Rectal smooth muscle tissue (tissue), 1 donor: ENCODE data around the gene TMEM168.

Experiments
- H3K27ac ChIP-seq: one replicate; pipeline ENCODE4 v1.7.0; 2013; ENCODE audit warnings: low read depth, low read length, inconsistent platforms
- H3K27me3 ChIP-seq: one replicate; pipeline ENCODE4 v1.7.0; 2013; ENCODE audit warnings: low read length; ENCODE audit not compliant: control insufficient read depth, insufficient read depth
- H3K36me3 ChIP-seq: one replicate; pipeline ENCODE4 v1.7.0; 2013; ENCODE audit warnings: low read length; ENCODE audit not compliant: control insufficient read depth, insufficient read depth
- H3K4me1 ChIP-seq: one replicate; pipeline ENCODE4 v1.7.0; 2013; ENCODE audit warnings: low read length; ENCODE audit not compliant: control insufficient read depth, insufficient read depth
- H3K4me3 ChIP-seq: one replicate; pipeline ENCODE4 v1.7.0; 2013; ENCODE audit warnings: low read length
- H3K9ac ChIP-seq: one replicate; pipeline ENCODE4 v1.7.0; 2013; ENCODE audit warnings: low read length

Gene TMEM168

DNA sequence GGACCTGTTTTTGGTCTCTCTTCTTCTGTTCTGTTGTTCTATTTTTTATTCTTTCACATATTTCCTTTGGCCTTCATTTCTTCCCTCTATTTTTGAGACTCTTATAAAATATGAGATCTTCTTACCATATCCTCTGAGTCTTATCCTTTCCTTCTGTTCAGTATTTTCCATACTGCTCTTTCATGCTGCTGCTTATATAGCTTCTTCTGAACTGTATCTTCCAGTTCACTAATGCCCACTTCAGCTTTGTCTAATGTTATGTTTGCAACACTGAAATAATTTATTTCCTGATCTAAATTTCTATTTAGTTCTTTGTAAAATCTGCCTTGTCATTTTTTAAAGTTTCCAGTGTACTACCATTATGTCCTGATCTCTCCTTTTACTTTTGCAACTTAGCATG lies 12.8 kb downstream of the TMEM168 start:
- H3K4me1 ChIP-seq = no peaks in the 10 kb centered on the region
- no peak overlapping the region for H3K4me3 ChIP-seq
- H3K27ac ChIP-seq = no peak overlapping the region
- H3K36me3 ChIP-seq = peaks cover 3% of the 10 kb centered on the region
- H3K9ac ChIP-seq = no peak overlapping the region
- no peaks in the 10 kb centered on the region for H3K27me3 ChIP-seq

DNA sequence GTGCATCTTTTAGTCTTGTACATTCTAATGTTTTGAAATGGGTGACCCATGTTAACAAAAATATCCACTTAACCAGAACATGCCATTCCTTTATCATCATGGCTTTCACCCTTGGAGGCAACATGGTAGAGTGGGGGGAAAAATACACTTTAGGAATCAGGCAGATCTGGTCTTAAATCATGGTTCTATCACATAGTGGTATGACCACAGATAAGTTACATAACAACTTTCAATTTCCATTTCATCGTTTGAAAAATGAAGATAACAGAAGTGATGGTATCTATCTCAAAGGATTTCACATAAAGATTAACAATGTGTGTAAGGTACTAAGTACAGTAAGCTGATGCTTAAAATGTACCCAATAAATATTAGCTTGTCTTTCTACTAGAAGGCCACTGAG lies 19.0 kb downstream of the TMEM168 start:
- H3K27ac ChIP-seq = no peak overlapping the region
- no peaks in the 10 kb centered on the region for H3K27me3 ChIP-seq
- H3K4me3 ChIP-seq = no peak overlapping the region
- peaks cover 3% of the 10 kb centered on the region for H3K36me3 ChIP-seq
- no peaks in the 10 kb centered on the region for H3K4me1 ChIP-seq
- H3K9ac ChIP-seq = no peak overlapping the region

DNA sequence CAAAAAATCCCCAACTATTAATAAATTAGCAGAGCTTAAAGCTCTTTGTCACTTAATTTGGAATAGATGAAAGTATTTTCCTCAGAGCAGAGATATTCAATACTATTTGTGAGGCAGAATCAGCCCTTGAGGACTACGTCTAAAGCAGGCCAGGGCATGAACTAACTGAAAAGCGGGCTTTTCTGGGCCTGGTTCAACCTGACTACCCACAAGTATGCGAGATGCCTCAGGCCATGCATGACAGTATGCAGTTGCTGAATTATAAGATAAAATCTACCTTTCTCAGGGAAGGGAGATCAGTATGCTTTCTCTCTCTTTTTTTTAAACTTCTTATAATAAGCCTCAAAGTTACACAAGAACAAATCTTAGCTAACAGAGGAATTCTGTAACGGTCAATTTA lies 20.1 kb downstream of the TMEM168 start:
- Histone ChIP-seq H3K9ac (no peak overlapping the region), H3K27ac (no peak overlapping the region), H3K4me1 (no peaks in the 10 kb centered on the region), H3K4me3 (no peak overlapping the region), H3K36me3 (peaks cover 3% of the 10 kb centered on the region), H3K27me3 (no peaks in the 10 kb centered on the region)

DNA sequence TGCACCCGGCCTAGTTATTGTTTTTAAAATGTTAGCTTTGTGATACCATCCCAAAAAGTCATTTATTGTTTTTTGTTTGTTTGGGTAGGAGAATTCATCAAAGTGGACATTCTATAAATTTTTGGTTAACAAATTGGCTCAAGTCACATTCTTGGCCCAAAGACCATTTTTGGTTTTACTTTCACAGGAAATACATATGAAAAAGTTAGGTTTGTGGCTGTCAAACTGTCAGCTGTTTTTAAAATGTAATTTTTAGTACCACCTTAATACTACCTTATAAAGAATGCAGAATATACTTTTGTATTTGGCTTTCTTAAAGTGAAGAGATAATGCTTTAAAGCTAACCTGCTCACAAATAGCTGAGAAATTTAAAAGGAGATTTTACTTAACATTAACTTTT lies 25.1 kb downstream of the TMEM168 start:
- H3K4me3 ChIP-seq = no peak overlapping the region
- no peak overlapping the region for H3K27ac ChIP-seq
- H3K4me1 ChIP-seq = no peaks in the 10 kb centered on the region
- H3K27me3 ChIP-seq = no peaks in the 10 kb centered on the region
- H3K9ac ChIP-seq = no peak overlapping the region
- no peaks in the 10 kb centered on the region for H3K36me3 ChIP-seq

DNA sequence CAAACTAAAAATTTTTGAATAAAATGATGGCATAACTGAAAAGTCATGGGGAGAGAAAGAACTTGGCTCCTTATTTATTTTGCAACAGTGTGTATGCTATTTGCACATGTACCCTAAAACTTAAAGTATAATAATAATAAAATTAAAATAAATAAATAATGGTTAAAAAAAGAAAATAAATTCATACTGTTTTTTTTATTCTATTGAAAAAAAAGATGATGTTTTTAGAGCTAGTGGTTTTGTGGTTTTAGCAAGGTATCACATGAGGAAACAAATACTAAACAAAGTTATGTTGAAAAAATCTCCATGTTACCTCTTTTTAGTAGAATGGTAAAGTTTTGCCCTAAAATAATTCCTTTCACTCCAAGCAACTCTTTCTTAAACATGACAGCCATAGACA lies 26.2 kb downstream of the TMEM168 start:
- no peaks in the 10 kb centered on the region for H3K36me3 ChIP-seq
- no peak overlapping the region for H3K9ac ChIP-seq
- H3K4me3 ChIP-seq = no peak overlapping the region
- no peaks in the 10 kb centered on the region for H3K4me1 ChIP-seq
- H3K27me3 ChIP-seq = no peaks in the 10 kb centered on the region
- H3K27ac ChIP-seq = no peak overlapping the region

DNA sequence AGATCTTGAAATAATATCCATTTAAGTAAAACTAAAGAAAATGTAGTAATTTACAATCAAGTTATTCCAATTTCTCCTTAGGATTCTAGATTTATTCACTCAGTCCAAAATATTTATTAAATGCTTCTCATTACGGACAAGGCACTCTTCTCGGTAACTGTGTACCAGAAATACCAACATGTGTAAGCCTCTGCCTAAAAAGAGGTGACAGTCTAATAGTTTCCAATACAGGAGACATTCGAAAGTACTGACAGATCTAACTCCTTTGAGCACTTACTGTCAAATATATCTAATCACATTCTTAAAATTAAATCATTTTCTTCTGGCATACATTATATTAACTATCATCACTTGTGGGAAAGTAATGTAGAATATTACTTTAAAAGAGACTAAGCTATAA lies 26.9 kb downstream of the TMEM168 start:
- Histone ChIP-seq H3K27ac (no peak overlapping the region), H3K27me3 (no peaks in the 10 kb centered on the region), H3K9ac (no peak overlapping the region), H3K4me3 (no peak overlapping the region), H3K4me1 (no peaks in the 10 kb centered on the region), H3K36me3 (no peaks in the 10 kb centered on the region)

DNA sequence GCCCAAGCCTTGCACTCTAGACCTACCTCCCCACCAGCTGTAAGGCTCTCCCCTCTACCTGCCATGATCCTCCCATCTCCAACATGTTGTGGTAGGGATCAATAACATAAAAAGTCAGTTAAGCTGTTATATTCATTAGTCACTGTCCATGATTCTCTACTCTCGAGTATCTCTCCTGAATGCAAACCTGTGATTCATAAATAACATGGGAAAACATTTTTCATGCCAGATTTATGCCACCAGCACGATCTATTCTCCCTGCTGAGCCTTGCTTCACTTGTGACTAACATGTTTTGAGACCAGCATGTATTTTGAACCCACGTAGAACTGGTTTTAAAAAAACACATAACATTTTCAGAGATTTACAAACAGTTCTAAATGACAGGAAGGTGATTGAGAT lies 30.3 kb downstream of the TMEM168 start:
- no peak overlapping the region for H3K4me3 ChIP-seq
- H3K27ac ChIP-seq = no peak overlapping the region
- H3K27me3 ChIP-seq = no peaks in the 10 kb centered on the region
- H3K9ac ChIP-seq = no peak overlapping the region
- no peaks in the 10 kb centered on the region for H3K36me3 ChIP-seq
- H3K4me1 ChIP-seq = no peaks in the 10 kb centered on the region

DNA sequence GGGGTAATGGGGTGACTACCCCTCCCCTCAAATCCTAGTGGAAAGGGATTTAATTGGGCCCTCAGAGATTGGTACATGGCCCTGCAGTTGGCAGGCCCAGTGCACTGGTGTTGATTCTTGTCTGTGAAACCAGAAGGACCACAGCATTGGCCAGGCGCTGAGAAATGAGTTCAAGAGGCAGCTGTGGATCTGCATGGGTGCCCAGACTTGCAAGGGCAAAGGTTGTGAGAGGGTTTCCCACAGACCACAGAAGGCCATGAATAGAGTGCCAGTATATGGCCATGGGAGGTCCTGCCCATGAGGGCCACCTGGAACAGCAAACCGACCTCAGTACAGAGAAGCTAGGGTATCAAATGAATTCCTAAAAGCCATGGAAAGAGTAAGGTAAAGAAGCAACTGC lies 32.9 kb downstream of the TMEM168 start:
- Histone ChIP-seq H3K27ac (no peak overlapping the region), H3K36me3 (no peaks in the 10 kb centered on the region), H3K27me3 (no peaks in the 10 kb centered on the region), H3K4me3 (no peak overlapping the region), H3K4me1 (no peaks in the 10 kb centered on the region), H3K9ac (no peak overlapping the region)

DNA sequence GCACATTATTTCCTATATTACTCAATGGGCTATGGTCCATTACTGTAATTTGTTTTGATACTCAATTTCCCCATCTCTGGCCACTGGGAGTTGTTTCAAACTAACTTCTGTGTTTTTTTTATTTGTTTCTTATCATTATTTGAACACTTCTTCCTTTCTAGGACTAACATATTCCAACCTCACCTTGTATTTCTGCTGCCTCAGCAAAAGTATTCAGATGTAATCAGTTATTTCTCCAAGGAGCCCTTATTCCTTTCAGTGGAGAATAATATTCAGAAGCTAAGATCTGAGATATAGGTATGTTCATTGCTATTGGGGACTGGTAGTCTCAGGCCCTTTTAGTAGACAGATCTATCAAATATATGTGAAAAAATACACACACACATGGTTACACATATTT lies 36.9 kb downstream of the TMEM168 start:
- H3K27me3 ChIP-seq = no peaks in the 10 kb centered on the region
- H3K27ac ChIP-seq = no peak overlapping the region

DNA sequence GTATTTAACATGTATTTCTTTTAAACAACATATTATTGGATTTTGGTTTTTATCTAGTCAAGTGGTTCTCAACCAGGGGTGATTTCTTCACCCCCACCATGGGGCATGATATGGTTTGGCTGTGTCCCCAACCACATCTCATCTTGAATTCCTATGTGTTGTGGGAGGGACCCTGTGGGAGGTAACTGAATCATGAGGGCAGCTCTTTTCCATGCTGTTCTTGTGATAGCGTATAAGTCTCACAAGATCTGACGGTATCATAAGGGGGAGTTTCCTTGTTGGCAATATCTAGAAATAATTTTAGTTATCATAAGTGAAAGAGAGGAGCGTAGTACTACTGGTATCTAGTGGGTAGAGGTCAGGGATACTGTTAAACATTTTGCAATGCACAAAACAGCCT lies 37.6 kb downstream of the TMEM168 start:
- Histone ChIP-seq H3K27ac (no peak overlapping the region), H3K4me1 (no peaks in the 10 kb centered on the region), H3K4me3 (no peak overlapping the region), H3K27me3 (no peaks in the 10 kb centered on the region), H3K36me3 (no peaks in the 10 kb centered on the region), H3K9ac (no peak overlapping the region)

More for the DNA sequence above, 36.9 kb downstream of the TMEM168 start:
- Histone ChIP-seq H3K4me3 (no peak overlapping the region), H3K36me3 (no peaks in the 10 kb centered on the region), H3K4me1 (no peaks in the 10 kb centered on the region), H3K9ac (no peak overlapping the region)

DNA sequence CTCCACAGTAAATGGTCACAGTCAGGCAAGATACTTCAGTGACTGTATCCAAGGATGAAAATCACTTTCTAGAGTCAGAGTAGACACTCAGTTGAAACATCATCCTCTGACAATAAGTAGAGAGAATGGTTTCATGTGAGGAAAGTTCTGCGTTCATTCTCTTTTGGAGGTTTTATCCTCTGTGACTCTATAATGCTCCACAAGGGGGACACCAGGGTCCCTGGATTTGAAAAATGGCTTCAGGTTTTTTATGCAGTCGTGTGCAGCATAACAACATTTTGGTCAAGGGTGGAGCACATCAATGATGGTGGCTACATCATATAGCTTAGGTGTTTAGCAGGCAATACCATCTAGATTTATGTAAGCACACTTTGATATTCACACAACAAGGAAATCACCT lies 40.4 kb downstream of the TMEM168 start:
- no peak overlapping the region for H3K4me3 ChIP-seq
- H3K27ac ChIP-seq = no peak overlapping the region
- H3K27me3 ChIP-seq = no peaks in the 10 kb centered on the region
- no peak overlapping the region for H3K9ac ChIP-seq
- no peaks in the 10 kb centered on the region for H3K4me1 ChIP-seq
- no peaks in the 10 kb centered on the region for H3K36me3 ChIP-seq

DNA sequence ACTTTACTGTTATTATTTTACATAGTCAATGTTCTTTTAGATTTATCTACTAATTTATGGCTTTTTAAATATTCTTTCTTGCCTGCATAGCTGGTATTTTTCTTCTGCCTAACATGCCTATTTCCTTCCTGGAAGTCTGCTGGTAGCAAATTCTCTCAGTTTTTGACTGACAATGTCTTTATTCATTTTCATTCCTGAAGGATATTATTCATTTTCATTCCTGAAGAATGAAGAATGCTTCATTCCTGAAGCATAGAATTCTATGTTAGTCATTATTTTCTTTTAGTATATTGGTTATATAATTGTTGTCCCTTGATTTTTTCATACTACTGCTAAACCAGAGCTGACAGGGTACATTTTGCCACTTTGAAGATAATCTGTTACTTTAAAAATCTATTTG lies 41.8 kb downstream of the TMEM168 start:
- no peak overlapping the region for H3K9ac ChIP-seq
- H3K4me1 ChIP-seq = no peaks in the 10 kb centered on the region
- no peak overlapping the region for H3K4me3 ChIP-seq
- no peak overlapping the region for H3K27ac ChIP-seq
- H3K27me3 ChIP-seq = no peaks in the 10 kb centered on the region
- no peaks in the 10 kb centered on the region for H3K36me3 ChIP-seq

DNA sequence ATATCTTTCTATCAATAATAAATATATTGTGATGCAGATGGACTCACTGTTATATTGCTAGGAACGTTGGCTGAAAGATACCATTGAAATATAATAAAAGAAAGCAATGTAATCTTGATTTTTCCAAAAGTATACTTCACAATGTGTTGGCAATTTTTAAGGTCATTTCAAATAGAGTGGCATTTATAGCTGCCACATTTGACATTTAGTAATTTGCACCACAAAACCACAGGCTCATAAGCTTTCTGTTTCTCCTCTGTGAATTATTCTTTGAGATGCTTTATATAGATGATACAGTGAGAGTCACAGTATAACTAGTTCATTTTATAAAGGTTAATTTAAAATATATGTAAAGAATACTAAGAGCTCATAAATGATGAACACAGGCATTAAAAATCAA lies 44.6 kb downstream of the TMEM168 start:
- Histone ChIP-seq H3K36me3 (no peaks in the 10 kb centered on the region), H3K27me3 (no peaks in the 10 kb centered on the region), H3K4me3 (no peak overlapping the region), H3K27ac (no peak overlapping the region), H3K9ac (no peak overlapping the region), H3K4me1 (no peaks in the 10 kb centered on the region)

DNA sequence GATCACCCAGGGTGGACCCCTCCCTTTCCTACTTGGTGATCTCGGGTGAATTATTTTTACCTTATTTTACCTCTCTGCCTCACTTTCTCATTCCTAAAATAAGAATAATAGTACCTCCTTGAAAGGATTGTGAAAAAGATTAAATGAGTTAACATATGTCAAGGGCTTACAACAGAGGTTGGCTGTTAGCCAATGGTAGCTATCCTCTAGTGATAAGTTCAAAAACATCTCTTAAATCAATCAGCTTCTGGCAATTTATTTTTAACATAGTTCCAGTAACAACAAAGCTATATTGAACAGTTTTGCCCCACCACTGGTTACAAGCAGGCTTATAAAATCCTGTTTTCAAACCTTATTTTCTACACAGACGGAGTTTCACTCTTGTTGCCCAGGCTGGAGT lies 45.4 kb downstream of the TMEM168 start:
- no peaks in the 10 kb centered on the region for H3K27me3 ChIP-seq
- H3K4me1 ChIP-seq = no peaks in the 10 kb centered on the region
- H3K9ac ChIP-seq = no peak overlapping the region
- H3K4me3 ChIP-seq = no peak overlapping the region
- H3K27ac ChIP-seq = no peak overlapping the region
- no peaks in the 10 kb centered on the region for H3K36me3 ChIP-seq
